Ishikawa (cell line): Measurements from ENCODE around the gene PEX26.

Experiments used
- CEBPB ChIP-seq: IDR thresholded peaks from 2 replicates; pipeline ENCODE4 v1.6.1; 2012
- EP300 ChIP-seq: IDR thresholded peaks from 2 replicates; pipeline ENCODE4 v1.6.1; 2012; ENCODE audit warnings: borderline replicate concordance
- FOXM1 ChIP-seq: IDR thresholded peaks from 2 replicates; pipeline ENCODE4 v1.6.1; 2012; ENCODE audit warnings: low read depth, borderline replicate concordance
- MAX ChIP-seq: IDR thresholded peaks from 2 replicates; pipeline ENCODE4 v1.6.1; 2012
- NFIC ChIP-seq: IDR thresholded peaks from 2 replicates; pipeline ENCODE4 v1.6.1; 2012
- TAF1 ChIP-seq: IDR thresholded peaks from 2 replicates; pipeline ENCODE4 v1.6.1; 2012; ENCODE audit warnings: low read depth, mild to moderate bottlenecking
- USF1 ChIP-seq: IDR thresholded peaks from 2 replicates; pipeline ENCODE4 v1.6.1; 2012
- ZBTB7A ChIP-seq: IDR thresholded peaks from 2 replicates; pipeline ENCODE4 v1.6.1; 2012; ENCODE audit warnings: low read depth

GRCh38 chr22:18114495-18114894 is 36.7 kb downstream of the PEX26 start:
- TF ChIP-seq NFIC (no peak), ZBTB7A (no peak), FOXM1 (no peak), TAF1 (no peak), USF1 (no peak), CEBPB (no peak), EP300 (no peak), MAX (no peak)
